ENCODE results near the gene NES. TPM values are rescaled to one million over a fixed set of nuclear protein-coding genes. Genes with fewer than 3 reads are reported as not detected.

The NES gene
- total and polyA plus RNA-seq, 2 of the 8 experiments (the other 6 are each of a cell fraction or from before 2014, with no cell fraction given): 13.3 to 135 TPM

- 63% methylated on average over 6 of the region's 7 CpGs; no CpG with 5 or more reads in 1 of the 2 experiments for WGBS, 2 experiments (ENCODE audit: extremely low coverage in 1 of 2, insufficient coverage in 1 of 2, insufficient read length in 1 of 2, insufficient replicate concordance in 2 of 2, low coverage in 1 of 2, low lambda C conversion rate in 2 of 2, missing lambda C conversion rate in 1 of 2)
- Histone ChIP-seq H3K27me3 (replicated peaks in 1 of 4; ENCODE audit: control insufficient read depth in 3 of 4, extremely low read depth in 1 of 4, insufficient read depth in 3 of 4, low read length in 3 of 4) (peaks cover 11 to 88% (median 70%) of the 10 kb centered on the region in 4 experiments), H3K27ac (ENCODE audit: low read depth, low read length) (no peak overlapping the region)
- TF ChIP-seq MAX (IDR thresholded peaks at IDR 0.05) (no peak), TEAD4 (IDR thresholded peaks at IDR 0.05; ENCODE audit: low read depth, low read length) (no peak), POLR2AphosphoS5 (IDR thresholded peaks at IDR 0.05; ENCODE audit: low read depth, low read length) (no peak), E2F6 (IDR thresholded peaks at IDR 0.05) (no peak), CTCF (IDR thresholded peaks at IDR 0.05; ENCODE audit: control extremely low read depth in 1 of 3, insufficient read depth in 1 of 3, low read depth in 1 of 3, low read length in 3 of 3) (no peak), NANOG (IDR thresholded peaks at IDR 0.05; ENCODE audit: insufficient read depth, low read depth, low read length, poor library complexity, severe bottlenecking) (no peak), HDAC2 (IDR thresholded peaks at IDR 0.05; ENCODE audit: borderline replicate concordance in 1 of 2, low read depth in 2 of 2, low read length in 2 of 2) (no peak)
These were observed 34.0 kb downstream of the NES start for GRCh38 chr1:156643049-156643777.

More at GRCh38 chr1:156643049-156643777, 34.0 kb downstream of the NES start:
- no peak overlapping the region for H4K91ac ChIP-seq (replicated peaks; ENCODE audit: insufficient read length, low read length)
- no peak overlapping the region for H3K4ac ChIP-seq (replicated peaks; ENCODE audit: insufficient read length, low read depth, low read length)
- H2BK5ac ChIP-seq (ENCODE audit: low read depth, low read length): no peak overlapping the region
- H3K23me2 ChIP-seq (ENCODE audit: low read depth, low read length): peaks cover 13% of the 10 kb centered on the region; the same call in 1 of the 2 replicates
- no peak overlapping the region for H2AK5ac ChIP-seq (ENCODE audit: low read depth, low read length)
- no peak overlapping the region for H2BK120ac ChIP-seq (replicated peaks; ENCODE audit: low read depth, low read length)
- H3K14ac ChIP-seq (ENCODE audit: insufficient read length): no peak overlapping the region
- no peaks in the 10 kb centered on the region for H3K79me1 ChIP-seq (ENCODE audit: low read depth, low read length)
- H3K4me1 ChIP-seq (replicated peaks in 1 of 4; ENCODE audit: control insufficient read depth in 3 of 4, insufficient read depth in 4 of 4, low read length in 3 of 4): peaks cover 8 to 23% (median 15%) of the 10 kb centered on the region in 4 experiments
- no peak overlapping the region for H3K18ac ChIP-seq (ENCODE audit: extremely low read depth, low read length)
- H2AFZ ChIP-seq (ENCODE audit: low read length): no peak overlapping the region
- peak overlapping the region in 1 of 4 experiments; percentile 72; a peak in 2 of 8 replicates for H3K4me3 ChIP-seq (ENCODE audit: extremely low read depth in 1 of 4, insufficient read depth in 2 of 4, low read depth in 3 of 4, low read length in 4 of 4)
- no peaks in the 10 kb centered on the region for H3K9me3 ChIP-seq (ENCODE audit: insufficient read depth in 2 of 2, low read depth in 1 of 2, low read length in 1 of 2)
- H4K5ac ChIP-seq (ENCODE audit: insufficient read length, low read depth, low read length): no peak overlapping the region
- FAIRE-seq (no peak), DNase-seq (ENCODE audit: low read depth in 1 of 2, low spot score in 2 of 2) (no peak)
- H3K79me2 ChIP-seq (ENCODE audit: control insufficient read depth in 1 of 2, insufficient read depth in 2 of 2, low read length in 2 of 2): no peaks in the 10 kb centered on the region
- 0 out of 2 replicates have a peak overlapping the region, but pooled peaks have one; percentile 21 for H2BK20ac ChIP-seq (ENCODE audit: low read length)
- H4K20me1 ChIP-seq (replicated peaks in 1 of 2; ENCODE audit: control insufficient read depth in 1 of 2, insufficient read depth in 2 of 2, low read length in 2 of 2): peaks cover 0 to 4% of the 10 kb centered on the region in 2 experiments
- CTCF ChIA-PET (ENCODE audit: partially characterized antibody): interaction anchor here (0.6 to 43.0 kb wide), 19 partner anchors 9 to 284 kb away, joined by 3 to 868 read pairs (median 4); partner anchors contain the start of genes CRABP2, HAPLN2, NAXE and NES
- H2BK12ac ChIP-seq (ENCODE audit: low read depth, low read length): no peak overlapping the region
- H3K56ac ChIP-seq (replicated peaks; ENCODE audit: insufficient read length, low read depth, low read length): no peak overlapping the region
- no peaks in the 10 kb centered on the region for H3K36me3 ChIP-seq (ENCODE audit: control insufficient read depth in 2 of 4, insufficient read depth in 4 of 4, low read length in 3 of 4)
- H3K23ac ChIP-seq (ENCODE audit: insufficient read length): no peak overlapping the region
- POLR2A ChIA-PET (ENCODE audit: partially characterized antibody): interaction anchor here (0.7 to 3.6 kb wide), 15 partner anchors 9 to 618 kb away, joined by 3 to 22 read pairs (median 4); partner anchors contain the start of gene NES
- no peak overlapping the region; the same call in 1 of the 2 replicates for H4K8ac ChIP-seq (ENCODE audit: extremely low read depth, insufficient read depth, low read length)
- no peak overlapping the region for H2BK15ac ChIP-seq (ENCODE audit: low read length)
- H3K9ac ChIP-seq (replicated peaks in 1 of 4; ENCODE audit: extremely low read depth in 1 of 4, low read depth in 3 of 4, low read length in 3 of 4): no peak overlapping the region
- peak overlapping the region; percentile 77 to 95; a peak in 3 of 4 replicates for H3K4me2 ChIP-seq (ENCODE audit: insufficient read depth in 1 of 2, low read depth in 2 of 2, low read length in 2 of 2)
